Measurements from ENCODE around the gene TBC1D22A.

The TBC1D22A gene

DNA sequence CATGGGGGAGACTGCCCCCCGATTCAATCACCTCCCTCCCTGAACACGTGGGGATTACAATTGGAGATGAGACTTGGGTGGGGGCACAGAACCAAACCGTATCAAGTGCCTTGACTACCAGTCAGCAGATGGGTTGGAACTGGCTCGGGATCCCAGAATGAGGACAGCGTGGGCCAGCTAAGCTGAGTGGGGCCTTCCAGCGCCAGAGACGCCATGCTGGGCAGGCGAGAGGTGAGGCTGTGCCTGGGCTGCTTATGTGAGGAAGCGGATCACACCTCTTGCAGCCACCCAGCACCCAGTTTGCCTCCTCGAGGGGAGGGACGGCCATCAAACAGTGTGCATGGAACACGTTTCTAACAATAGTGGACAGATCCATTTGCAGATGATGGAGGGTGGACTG lies 195.1 kb downstream of the TBC1D22A start:
- ChIA-PET POLR2A (no interaction called here), CTCF (no interaction called here)
- DNase-seq (ENCODE audit: extremely low spot score), result no peak
- TF ChIP-seq, protein P1, sequence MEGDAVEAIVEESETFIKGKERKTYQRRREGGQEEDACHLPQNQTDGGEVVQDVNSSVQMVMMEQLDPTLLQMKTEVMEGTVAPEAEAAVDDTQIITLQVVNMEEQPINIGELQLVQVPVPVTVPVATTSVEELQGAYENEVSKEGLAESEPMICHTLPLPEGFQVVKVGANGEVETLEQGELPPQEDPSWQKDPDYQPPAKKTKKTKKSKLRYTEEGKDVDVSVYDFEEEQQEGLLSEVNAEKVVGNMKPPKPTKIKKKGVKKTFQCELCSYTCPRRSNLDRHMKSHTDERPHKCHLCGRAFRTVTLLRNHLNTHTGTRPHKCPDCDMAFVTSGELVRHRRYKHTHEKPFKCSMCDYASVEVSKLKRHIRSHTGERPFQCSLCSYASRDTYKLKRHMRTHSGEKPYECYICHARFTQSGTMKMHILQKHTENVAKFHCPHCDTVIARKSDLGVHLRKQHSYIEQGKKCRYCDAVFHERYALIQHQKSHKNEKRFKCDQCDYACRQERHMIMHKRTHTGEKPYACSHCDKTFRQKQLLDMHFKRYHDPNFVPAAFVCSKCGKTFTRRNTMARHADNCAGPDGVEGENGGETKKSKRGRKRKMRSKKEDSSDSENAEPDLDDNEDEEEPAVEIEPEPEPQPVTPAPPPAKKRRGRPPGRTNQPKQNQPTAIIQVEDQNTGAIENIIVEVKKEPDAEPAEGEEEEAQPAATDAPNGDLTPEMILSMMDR (IDR thresholded peaks at IDR 0.05; ENCODE audit: control extremely low read depth, extremely low read depth, low read depth, missing control alignments), result no peak

DNA sequence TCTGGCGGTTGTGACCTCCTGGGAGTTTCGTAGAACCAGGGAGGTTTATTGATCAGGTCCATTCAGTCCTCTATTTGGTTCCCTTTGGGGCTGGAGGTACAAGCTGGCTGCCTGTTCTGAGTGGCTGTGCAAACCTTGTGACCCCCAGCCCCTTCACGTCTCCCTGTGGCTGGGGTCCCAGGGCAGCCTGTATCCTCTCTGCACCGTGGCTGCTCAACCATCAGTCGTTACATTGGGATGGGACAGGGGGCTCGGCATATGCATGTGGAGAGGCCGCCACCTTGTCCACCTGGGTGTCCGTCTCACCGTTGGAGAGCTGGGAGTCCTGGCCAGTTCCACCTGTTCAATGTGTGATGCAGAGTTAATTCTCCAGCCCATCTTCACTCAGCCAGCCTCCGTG lies 195.7 kb downstream of the TBC1D22A start:
- ChIA-PET POLR2A (no interaction called here), CTCF (no interaction called here)
- DNase-seq (ENCODE audit: extremely low spot score), result no peak
- TF ChIP-seq, protein P1 (IDR thresholded peaks at IDR 0.05; ENCODE audit: control extremely low read depth, extremely low read depth, low read depth, missing control alignments), result no peak

DNA sequence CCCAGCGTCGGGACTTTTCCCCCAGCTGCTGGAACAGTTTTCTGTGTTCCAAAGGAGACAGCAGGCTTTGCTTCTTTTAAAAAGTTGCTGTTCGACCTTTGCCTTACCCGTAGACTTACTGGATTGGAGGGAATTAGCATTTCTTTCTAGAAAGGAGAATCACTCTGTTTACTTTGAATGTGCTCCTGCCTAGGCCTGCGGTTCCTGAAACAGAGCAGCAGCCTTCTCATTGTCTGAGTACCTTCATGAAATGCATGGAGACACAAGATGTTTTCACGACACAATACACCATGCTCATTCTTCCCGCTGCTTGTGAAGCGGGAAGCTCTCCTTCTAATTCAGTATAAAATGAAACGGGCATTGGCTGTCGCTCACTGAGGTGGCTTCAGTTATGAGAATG lies 196.2 kb downstream of the TBC1D22A start:
- ChIA-PET CTCF (no interaction called here), POLR2A (no interaction called here)
- DNase-seq (ENCODE audit: extremely low spot score), result no peak
- TF ChIP-seq, protein P1 (IDR thresholded peaks at IDR 0.05; ENCODE audit: control extremely low read depth, extremely low read depth, low read depth, missing control alignments), result no peak

DNA sequence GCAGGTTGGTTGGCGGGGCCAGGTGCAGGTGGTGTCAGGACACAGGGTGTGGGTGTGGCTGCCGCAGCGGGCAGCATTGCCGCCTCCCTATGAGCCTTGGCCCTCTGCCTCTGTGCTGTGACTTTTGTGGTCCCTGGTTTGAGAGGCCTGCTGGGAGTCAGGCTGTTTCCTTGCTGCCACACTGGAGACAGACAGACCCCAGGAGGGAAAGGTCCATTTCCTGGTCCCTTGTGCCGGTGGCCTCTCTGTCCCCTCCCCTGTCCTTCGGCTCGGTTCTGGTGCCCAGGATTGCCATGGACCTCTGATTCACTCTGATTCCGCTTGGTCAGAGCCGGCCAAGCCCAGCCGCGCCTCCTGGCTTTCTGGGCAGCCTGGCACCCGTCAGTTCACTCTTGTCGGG lies 196.9 kb downstream of the TBC1D22A start:
- DNase-seq (ENCODE audit: extremely low spot score), result no peak
- ChIA-PET POLR2A (no interaction called here), CTCF (no interaction called here)
- TF ChIP-seq, protein P1 (IDR thresholded peaks at IDR 0.05; ENCODE audit: control extremely low read depth, extremely low read depth, low read depth, missing control alignments), result no peak

DNA sequence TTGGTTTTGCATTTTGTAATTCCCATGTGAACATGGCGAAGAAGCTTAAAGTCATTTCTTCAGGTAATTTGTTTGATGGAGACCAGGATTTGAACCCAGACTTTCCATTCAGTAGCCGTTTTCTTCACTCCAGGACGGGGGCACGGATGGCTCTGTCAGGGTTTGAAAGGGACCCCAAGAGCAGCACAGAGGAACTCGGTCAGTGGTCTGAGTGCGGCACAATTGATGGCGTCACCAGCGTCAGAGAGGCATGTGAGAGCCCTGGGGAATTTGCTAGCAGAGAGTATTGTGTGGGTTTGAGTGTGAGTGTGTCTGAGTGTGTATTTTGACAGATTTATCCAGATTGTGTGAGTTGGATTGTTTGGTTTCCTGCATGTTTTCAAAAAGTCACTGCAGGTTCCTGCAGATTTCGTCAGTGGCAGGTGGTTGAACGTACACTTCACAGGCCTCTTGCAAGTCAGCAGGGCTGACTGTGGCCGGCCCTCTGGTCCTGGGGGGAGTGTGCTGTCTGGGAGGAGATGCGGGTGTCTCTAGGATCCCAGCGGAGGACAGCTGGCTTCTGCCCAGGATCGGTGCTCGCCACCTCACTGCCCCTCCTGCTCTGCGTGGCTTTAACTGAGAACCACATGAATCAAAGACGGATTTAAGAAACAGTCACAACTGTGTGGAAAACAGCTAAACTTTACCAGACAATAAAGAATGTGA lies 199.3 kb downstream of the TBC1D22A start:
- no peak for DNase-seq (ENCODE audit: extremely low spot score)
- ChIA-PET POLR2A (no interaction called here), CTCF (interaction anchor here (1.0 kb wide), 1 partner anchor 10 kb away, joined by 3 read pairs; no protein-coding TSS in a partner anchor)
- TF ChIP-seq, protein P1 (IDR thresholded peaks at IDR 0.05; ENCODE audit: control extremely low read depth, extremely low read depth, low read depth, missing control alignments), result no peak

DNA sequence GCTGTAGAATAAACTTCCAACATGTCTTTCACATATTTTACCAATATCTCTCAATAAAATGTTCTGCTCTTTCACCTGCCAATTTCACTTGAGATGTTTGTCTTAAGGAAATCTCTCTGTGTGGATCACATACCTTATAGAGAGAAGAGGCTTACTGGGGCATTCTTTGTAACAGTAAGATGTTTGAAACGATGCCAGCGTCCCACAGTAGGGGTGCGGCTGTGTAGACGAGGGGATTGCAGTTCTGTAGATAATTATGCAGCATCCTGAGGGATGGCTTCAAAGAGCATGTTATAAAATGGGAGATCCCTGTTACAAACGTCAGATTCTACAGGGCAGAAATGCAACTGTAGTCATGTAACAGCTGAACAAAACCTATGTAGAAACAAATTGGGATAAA lies 200.0 kb downstream of the TBC1D22A start:
- no peak for DNase-seq (ENCODE audit: extremely low spot score)
- TF ChIP-seq, protein P1 (IDR thresholded peaks at IDR 0.05; ENCODE audit: control extremely low read depth, extremely low read depth, low read depth, missing control alignments), result no peak
- ChIA-PET CTCF (no interaction called here), POLR2A (no interaction called here)
